CD14-positive monocyte (primary cell): Measurements from ENCODE around the gene PLXNA1. TPM values are rescaled to one million over a fixed set of nuclear protein-coding genes. Genes with fewer than 3 reads are reported as not detected.

Source experiments
- DNase-seq, 3 donors: peaks; one replicate each; pipeline ENCODE4 v3.0.0-alpha.2; 2011 to 2022
- H2AFZ ChIP-seq: 2 replicates; pipeline ENCODE4 v1.6.0; 2012; ENCODE audit warnings: mild to moderate bottlenecking, low read depth, low read length, inconsistent platforms; ENCODE audit not compliant: insufficient read depth, poor library complexity, severe bottlenecking
- H3K27ac ChIP-seq, 2 donors: 1 replicate in 1 of 2; 2 replicates in 1 of 2; pipeline ENCODE4 v1.5.1; 2012 to 2013; ENCODE audit warnings: low read length in 2 of 2, control low read depth in 1 of 2, inconsistent platforms in 1 of 2, low read depth in 1 of 2, mild to moderate bottlenecking in 1 of 2
- H3K27me3 ChIP-seq, 2 donors: one replicate each; pipeline versions ENCODE4 v1.6.0 to v1.6.1; 2011 to 2013; ENCODE audit warnings: low read length in 2 of 2; ENCODE audit not compliant: control insufficient read depth in 2 of 2, insufficient read depth in 2 of 2
- H3K36me3 ChIP-seq, 2 donors: replicated peaks in 1 of 2; 1 replicate in 1 of 2; 2 replicates in 1 of 2; pipeline versions ENCODE4 v1.5.1 to v1.6.1; 2012 to 2013; ENCODE audit warnings: low read length in 2 of 2, control low read depth in 1 of 2, inconsistent platforms in 1 of 2, mild to moderate bottlenecking in 1 of 2; ENCODE audit not compliant: insufficient read depth in 2 of 2, control insufficient read depth in 1 of 2
- H3K4me1 ChIP-seq, 2 donors: 1 replicate in 1 of 2; 2 replicates in 1 of 2; pipeline versions ENCODE4 v1.5.1 to v1.6.1; 2012 to 2013; ENCODE audit warnings: low read length in 2 of 2, control low read depth in 1 of 2, inconsistent platforms in 1 of 2, mild to moderate bottlenecking in 1 of 2, moderate library complexity in 1 of 2; ENCODE audit not compliant: insufficient read depth in 2 of 2, control insufficient read depth in 1 of 2
- H3K4me2 ChIP-seq: replicated peaks from 2 replicates; pipeline ENCODE3; 2012; ENCODE audit warnings: low read length, moderate library complexity, mild to moderate bottlenecking; ENCODE audit not compliant: poor library complexity, severe bottlenecking; ENCODE audit errors: extremely low read depth
- H3K4me3 ChIP-seq, 3 experiments: fragments of 200-600 bp in 1 of 3; sonication (generic) in 1 of 3; replicated peaks in 1 of 3; 1 replicate in 2 of 3; 2 replicates in 1 of 3; pipeline ENCODE4 v1.5.1; 2011 to 2013; ENCODE audit warnings: low read length in 3 of 3, mild to moderate bottlenecking in 3 of 3, control low read depth in 2 of 3, low read depth in 2 of 3, inconsistent platforms in 1 of 3, moderate library complexity in 1 of 3
- H3K79me2 ChIP-seq: 2 replicates; pipeline ENCODE4 v1.6.0; 2012; ENCODE audit warnings: mild to moderate bottlenecking, control low read depth, inconsistent platforms, low read length, moderate library complexity; ENCODE audit not compliant: insufficient read depth
- H3K9ac ChIP-seq: 2 replicates; pipeline ENCODE4 v1.6.0; 2017; ENCODE audit warnings: low read length, mild to moderate bottlenecking; ENCODE audit not compliant: insufficient read depth, poor library complexity, severe bottlenecking
- H3K9me3 ChIP-seq, 2 donors: replicated peaks in 1 of 2; 1 replicate in 1 of 2; 2 replicates in 1 of 2; pipeline versions ENCODE4 v1.5.1 to v1.6.1; 2012 to 2013; ENCODE audit warnings: low read length in 2 of 2, control low read depth in 1 of 2; ENCODE audit not compliant: control insufficient read depth in 1 of 2, insufficient read depth in 1 of 2
- H4K20me1 ChIP-seq: 2 replicates; pipeline ENCODE4 v1.6.0; 2012; ENCODE audit warnings: mild to moderate bottlenecking, low read length, control low read depth, moderate library complexity; ENCODE audit not compliant: insufficient read depth
- H3K27ac Mint-ChIP-seq, 7 donors: one replicate each; pipeline ENCODE4 v1.8.0; 2020; ENCODE audit warnings: mild to moderate bottlenecking in 7 of 7, mixed read lengths in 7 of 7, moderate library complexity in 6 of 7, inconsistent platforms in 2 of 7
- H3K27me3 Mint-ChIP-seq, 3 donors: one replicate each; pipeline ENCODE4 v1.8.0; 2021 to 2022; ENCODE audit warnings: low read depth in 3 of 3, mild to moderate bottlenecking in 3 of 3, mixed read lengths in 3 of 3, moderate library complexity in 3 of 3, inconsistent platforms in 1 of 3
- H3K36me3 Mint-ChIP-seq, 2 donors: one replicate each; pipeline ENCODE4 v1.8.0; 2020; ENCODE audit warnings: mixed read lengths in 2 of 2, inconsistent platforms in 1 of 2, mild to moderate bottlenecking in 1 of 2
- H3K4me1 Mint-ChIP-seq: one replicate; pipeline ENCODE4 v1.8.0; 2020; ENCODE audit warnings: mild to moderate bottlenecking, mixed read lengths
- H3K4me3 Mint-ChIP-seq, 2 donors: one replicate each; pipeline ENCODE4 v1.8.0; 2020; ENCODE audit warnings: mild to moderate bottlenecking in 2 of 2, mixed read lengths in 2 of 2, moderate library complexity in 1 of 2
- H3K9me3 Mint-ChIP-seq, 7 donors: one replicate each; pipeline ENCODE4 v1.8.0; 2020 to 2022; ENCODE audit warnings: mixed read lengths in 7 of 7, mild to moderate bottlenecking in 6 of 7, moderate library complexity in 6 of 7, inconsistent platforms in 2 of 7
- WGBS: methylation state at CpG from one replicate; pipeline ENCODE4 v1.1.5; 2013; ENCODE audit warnings: missing lambda C conversion rate; ENCODE audit not compliant: insufficient coverage; 5-methylcytosine and 5-hydroxymethylcytosine counted together
- intact Hi-C, 2 donors: fragments of 100-400 bp; cut with micrococcal nuclease; formaldehyde crosslinking; loops; one replicate each; pipeline versions ENCODE4 v1.15.0 to v1.15.1; 2023
- polyA plus RNA-seq, 3 donors: library from polyadenylated mRNA; depleted of rRNA in 1 of 3; unstranded in 2 of 3; stranded (reverse) in 1 of 3; fragments of 300-500 nt in 2 of 3; fragments of >200 nt in 1 of 3; fragmentation: Illumina TruSeq in 2 of 3; gene quantifications; 1 replicate in 2 of 3; 2 replicates in 1 of 3; pipeline ENCODE4 v1.2.3, GENCODE V29; 2012 to 2021
- TF ChIP-seq, protein P1 (sequence below): fragments of 200-600 bp; IDR thresholded peaks from one replicate; pipeline ENCODE4 v1.8.0; 2022; ENCODE audit warnings: antibody characterized with exemption, mild to moderate bottlenecking

Gene PLXNA1
- polyA plus RNA-seq, 3 donors, result 2.7 TPM; not detected in 2

DNA sequence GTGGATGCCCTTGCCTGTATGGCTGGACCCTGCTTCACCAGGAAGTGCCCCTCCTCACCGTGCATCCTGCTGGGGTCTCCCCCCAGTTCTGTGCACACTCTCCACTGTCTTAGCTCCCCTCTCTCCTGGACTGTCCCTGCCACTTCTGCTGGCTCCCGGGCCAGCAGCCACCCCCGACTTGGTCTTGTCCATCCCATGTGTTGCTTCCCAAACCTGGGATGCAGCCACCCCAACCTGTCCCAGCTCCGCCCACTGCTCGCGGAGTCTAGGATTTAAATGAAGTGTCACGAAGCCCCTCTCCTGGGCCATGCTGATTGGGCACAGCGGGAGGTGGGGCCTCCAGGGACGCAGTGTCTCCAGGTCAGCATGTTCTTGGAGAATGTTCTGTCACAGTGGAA is 48.5 kb downstream of the PLXNA1 start:
- Histone ChIP-seq H3K4me3 (no peak overlapping the region), H3K27me3 (no peaks in the 10 kb centered on the region), H3K27ac (no peak overlapping the region), H3K79me2 (no peaks in the 10 kb centered on the region), H3K9me3 (no peaks in the 10 kb centered on the region), H3K36me3 (no peaks in the 10 kb centered on the region), H4K20me1 (no peaks in the 10 kb centered on the region), H2AFZ (no peak overlapping the region), H3K4me1 (no peaks in the 10 kb centered on the region), H3K9ac (no peak overlapping the region), H3K4me2 (no peak overlapping the region)
- intact Hi-C loops, result no loop called here
- 89% methylated on average over 9 of the region's 9 CpGs for WGBS
- TF ChIP-seq, protein P1, sequence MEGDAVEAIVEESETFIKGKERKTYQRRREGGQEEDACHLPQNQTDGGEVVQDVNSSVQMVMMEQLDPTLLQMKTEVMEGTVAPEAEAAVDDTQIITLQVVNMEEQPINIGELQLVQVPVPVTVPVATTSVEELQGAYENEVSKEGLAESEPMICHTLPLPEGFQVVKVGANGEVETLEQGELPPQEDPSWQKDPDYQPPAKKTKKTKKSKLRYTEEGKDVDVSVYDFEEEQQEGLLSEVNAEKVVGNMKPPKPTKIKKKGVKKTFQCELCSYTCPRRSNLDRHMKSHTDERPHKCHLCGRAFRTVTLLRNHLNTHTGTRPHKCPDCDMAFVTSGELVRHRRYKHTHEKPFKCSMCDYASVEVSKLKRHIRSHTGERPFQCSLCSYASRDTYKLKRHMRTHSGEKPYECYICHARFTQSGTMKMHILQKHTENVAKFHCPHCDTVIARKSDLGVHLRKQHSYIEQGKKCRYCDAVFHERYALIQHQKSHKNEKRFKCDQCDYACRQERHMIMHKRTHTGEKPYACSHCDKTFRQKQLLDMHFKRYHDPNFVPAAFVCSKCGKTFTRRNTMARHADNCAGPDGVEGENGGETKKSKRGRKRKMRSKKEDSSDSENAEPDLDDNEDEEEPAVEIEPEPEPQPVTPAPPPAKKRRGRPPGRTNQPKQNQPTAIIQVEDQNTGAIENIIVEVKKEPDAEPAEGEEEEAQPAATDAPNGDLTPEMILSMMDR, result no peak
- DNase-seq, result no peak
- Mint-ChIP-seq H3K4me3 (no peak overlapping the region), H3K36me3 (no peaks in the 10 kb centered on the region), H3K27ac (no peak overlapping the region), H3K27me3 (peaks cover 0 to 2% (median 0%) of the 10 kb centered on the region in 3 donors), H3K4me1 (no peaks in the 10 kb centered on the region), H3K9me3 (peaks cover 0 to 2% (median 0%) of the 10 kb centered on the region in 7 donors)

DNA sequence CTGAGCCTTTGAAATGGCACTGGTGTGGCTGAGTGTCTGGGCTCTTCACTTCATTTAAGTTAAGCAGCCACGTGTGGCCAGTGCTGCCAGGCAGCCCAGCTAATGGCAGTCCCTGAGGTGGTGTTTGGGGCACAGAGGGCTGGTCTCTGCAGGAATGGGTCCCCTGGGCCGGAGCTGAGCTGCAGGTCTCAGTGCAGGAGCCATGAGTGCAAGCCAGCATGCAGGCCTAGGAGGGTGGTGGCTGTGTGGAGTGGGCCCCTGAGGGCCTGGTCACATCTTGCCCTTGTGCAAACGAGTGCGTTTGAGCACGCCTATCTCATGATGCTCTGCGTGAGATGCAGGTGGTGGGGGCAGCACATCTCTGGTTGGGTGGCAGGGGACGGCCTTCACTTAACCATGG is 48.9 kb downstream of the PLXNA1 start:
- no peak overlapping the region for H3K27ac Mint-ChIP-seq
- TF ChIP-seq, protein P1, result no peak
- H3K9me3 Mint-ChIP-seq, result peaks cover 0 to 2% (median 0%) of the 10 kb centered on the region in 7 donors
- no peak for DNase-seq
- H3K79me2 ChIP-seq, result no peaks in the 10 kb centered on the region
- WGBS, result 93% methylated on average over 7 of the region's 7 CpGs
- peaks cover 0 to 2% (median 0%) of the 10 kb centered on the region in 3 donors for H3K27me3 Mint-ChIP-seq
- H2AFZ ChIP-seq, result no peak overlapping the region
- intact Hi-C loops, result no loop called here
- no peak overlapping the region for H3K4me3 Mint-ChIP-seq
- H3K4me2 ChIP-seq, result no peak overlapping the region
- no peaks in the 10 kb centered on the region for H3K4me1 Mint-ChIP-seq
- H3K9ac ChIP-seq, result no peak overlapping the region
- no peak overlapping the region for H3K4me3 ChIP-seq
- H3K9me3 ChIP-seq, result no peaks in the 10 kb centered on the region
- H4K20me1 ChIP-seq, result no peaks in the 10 kb centered on the region
- no peak overlapping the region for H3K27ac ChIP-seq
- H3K27me3 ChIP-seq, result no peaks in the 10 kb centered on the region
- no peaks in the 10 kb centered on the region for H3K36me3 ChIP-seq
- H3K4me1 ChIP-seq, result no peaks in the 10 kb centered on the region
- no peaks in the 10 kb centered on the region for H3K36me3 Mint-ChIP-seq
